ENCODE measurements around the gene LRP1B.

DNA sequence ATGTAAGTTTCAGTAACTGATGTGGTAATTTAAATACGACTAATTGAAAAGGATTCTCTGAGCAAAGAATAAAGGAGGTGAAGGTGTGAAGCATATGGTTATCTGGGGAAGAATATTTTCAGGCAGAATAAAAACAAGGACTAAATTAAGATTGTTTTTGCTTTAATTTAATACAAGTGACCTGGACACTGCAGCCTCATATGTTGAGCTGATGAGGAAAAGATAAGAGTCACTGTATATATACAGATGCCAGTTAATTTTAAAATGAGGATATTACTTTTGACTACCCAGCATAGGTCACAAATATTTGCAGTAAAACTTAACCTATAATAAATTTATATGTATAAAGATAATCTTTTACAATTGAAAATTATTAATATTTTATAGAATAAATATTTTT, 47.8 kb upstream of the LRP1B start:
- TF ChIP-seq, protein P1, sequence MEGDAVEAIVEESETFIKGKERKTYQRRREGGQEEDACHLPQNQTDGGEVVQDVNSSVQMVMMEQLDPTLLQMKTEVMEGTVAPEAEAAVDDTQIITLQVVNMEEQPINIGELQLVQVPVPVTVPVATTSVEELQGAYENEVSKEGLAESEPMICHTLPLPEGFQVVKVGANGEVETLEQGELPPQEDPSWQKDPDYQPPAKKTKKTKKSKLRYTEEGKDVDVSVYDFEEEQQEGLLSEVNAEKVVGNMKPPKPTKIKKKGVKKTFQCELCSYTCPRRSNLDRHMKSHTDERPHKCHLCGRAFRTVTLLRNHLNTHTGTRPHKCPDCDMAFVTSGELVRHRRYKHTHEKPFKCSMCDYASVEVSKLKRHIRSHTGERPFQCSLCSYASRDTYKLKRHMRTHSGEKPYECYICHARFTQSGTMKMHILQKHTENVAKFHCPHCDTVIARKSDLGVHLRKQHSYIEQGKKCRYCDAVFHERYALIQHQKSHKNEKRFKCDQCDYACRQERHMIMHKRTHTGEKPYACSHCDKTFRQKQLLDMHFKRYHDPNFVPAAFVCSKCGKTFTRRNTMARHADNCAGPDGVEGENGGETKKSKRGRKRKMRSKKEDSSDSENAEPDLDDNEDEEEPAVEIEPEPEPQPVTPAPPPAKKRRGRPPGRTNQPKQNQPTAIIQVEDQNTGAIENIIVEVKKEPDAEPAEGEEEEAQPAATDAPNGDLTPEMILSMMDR (conservative IDR thresholded peaks at IDR 0.05 in 1 of 2, IDR thresholded peaks at IDR 0.05 in 1 of 2; ENCODE audit: extremely low read depth in 1 of 2, insufficient read depth in 1 of 2, low read depth in 1 of 2, low read length in 2 of 2), result no peak
- TF ChIP-seq EZH2 (IDR thresholded peaks at IDR 0.05; ENCODE audit: borderline replicate concordance, low read length), result no peak
